Spleen (tissue), 7 donors: ENCODE data around the gene TTLL11.

Experiments
- CTCF ChIP-seq, 11 experiments: fragments of 200-600 bp in 7 of 11; fragments of 450-650 bp in 4 of 11; sonication (generic) in 4 of 11; IDR thresholded peaks in 8 of 11; conservative IDR thresholded peaks in 3 of 11; 1 replicate in 7 of 11; 2 replicates in 4 of 11; pipeline versions ENCODE4 v1.4.0 to v1.8.0; 2016 to 2021; ENCODE audit warnings: antibody characterized with exemption in 11 of 11, inconsistent platforms in 4 of 11, mild to moderate bottlenecking in 1 of 11
- POLR2A ChIP-seq, 3 donors: fragments of 450-650 bp; IDR thresholded peaks; one replicate each; pipeline ENCODE4 v1.5.1; 2017; ENCODE audit warnings: antibody characterized with exemption in 3 of 3, mild to moderate bottlenecking in 1 of 3
- donor health status: DM: no; HTN: no; CAD: no; lungs with moderate emphysema.
- donor health status: DM: no; HTN: no; CAD: no.
- donor health status: DM: no; HTN: no; CAD: no.

- TF ChIP-seq CTCF (IDR thresholded peaks at IDR 0.05 in 8 of 11, conservative IDR thresholded peaks at IDR 0.05 in 3 of 11) (no peak), POLR2A (IDR thresholded peaks at IDR 0.05) (no peak)
Measured at GRCh38 chr9:121774715-121775613, 318.1 kb downstream of the TTLL11 start.
